GM18909 (cell line): ENCODE data around the gene CPLX4.
A peak's percentile ranks its signal among the peaks of the same experiment; 100 is the strongest.

Source experiments
- ATAC-seq: cut with Tn5 transposase; IDR thresholded peaks from one replicate; pipeline ENCODE4 v1.9.1; 2021; ENCODE audit warnings: mild to moderate bottlenecking; ENCODE audit not compliant: unreplicated experiment, poor library complexity

The CPLX4 gene, protein sequence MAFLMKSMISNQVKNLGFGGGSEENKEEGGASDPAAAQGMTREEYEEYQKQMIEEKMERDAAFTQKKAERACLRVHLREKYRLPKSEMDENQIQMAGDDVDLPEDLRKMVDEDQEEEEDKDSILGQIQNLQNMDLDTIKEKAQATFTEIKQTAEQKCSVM

DNA sequence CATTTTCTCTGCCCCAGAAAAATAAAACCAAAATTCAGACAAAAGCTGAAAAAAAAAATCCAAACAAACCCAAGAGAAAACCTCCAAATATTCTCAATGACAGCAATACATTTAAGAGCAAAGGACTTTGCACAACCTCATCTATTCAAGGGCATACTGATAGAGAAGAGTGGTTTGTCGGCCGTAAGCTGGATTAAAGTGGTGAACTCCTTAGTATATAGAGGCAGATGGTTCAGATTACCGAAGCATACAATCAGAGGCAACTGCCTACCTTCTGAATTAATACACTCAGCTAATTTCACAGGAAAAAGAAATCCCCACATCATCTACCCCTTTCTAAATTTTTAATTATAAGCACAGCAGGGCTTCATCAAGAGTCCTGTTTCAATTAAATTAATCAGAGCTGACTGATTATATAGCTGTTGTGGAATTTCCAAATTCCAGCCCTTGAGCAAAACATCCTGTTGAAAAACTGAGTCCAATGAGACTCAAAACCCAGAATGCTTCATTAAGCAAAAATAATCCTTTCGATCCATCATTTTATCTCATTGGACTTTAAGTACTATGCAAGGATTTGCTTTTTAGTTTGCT, at the start of gene CPLX4:
Gene CPLX4 (minus strand): TSS at position 190 of the 591 bp plus-strand sequence. CDS start 187 bp downstream, at position 3.
- ATAC-seq, result no peak

DNA sequence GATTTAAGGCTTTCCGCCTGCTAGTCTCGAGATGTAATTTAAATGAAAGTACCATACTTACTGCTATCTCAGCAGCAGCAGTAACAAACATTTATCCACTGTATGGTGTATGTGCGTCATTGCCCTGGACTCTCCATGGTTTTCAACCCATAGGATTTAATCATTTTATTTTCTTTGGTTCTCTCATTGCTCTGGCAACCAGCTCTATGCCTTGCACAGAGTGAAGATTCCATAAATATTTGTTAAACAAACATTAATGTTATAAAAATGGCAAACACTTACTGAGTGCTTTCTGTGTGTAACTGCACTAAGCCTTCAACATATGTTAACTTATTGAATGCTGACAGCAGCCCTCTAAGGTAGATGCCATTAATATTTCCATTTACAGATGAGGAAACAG, 41.9 kb upstream of the CPLX4 start:
- ATAC-seq, result no peak

DNA sequence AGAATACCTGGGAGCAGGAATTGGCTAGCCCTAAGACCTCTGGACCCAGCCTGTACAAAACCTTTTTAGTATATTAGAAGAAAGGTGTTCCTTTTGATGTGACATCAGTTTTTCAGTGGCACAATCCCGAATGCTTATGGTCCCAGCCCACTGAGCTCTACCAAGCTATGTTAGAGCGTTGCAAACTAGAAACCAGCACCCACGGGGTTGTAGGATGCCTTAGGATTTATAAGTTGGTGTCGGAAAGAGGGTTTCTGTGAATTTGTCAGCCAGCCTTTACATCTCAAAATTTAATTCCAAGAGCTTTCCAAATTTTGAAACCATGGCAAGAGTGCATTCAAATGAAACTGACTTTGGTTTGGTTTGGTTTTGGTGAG, 41.1 kb upstream of the CPLX4 start:
- peak; percentile 17 for ATAC-seq

DNA sequence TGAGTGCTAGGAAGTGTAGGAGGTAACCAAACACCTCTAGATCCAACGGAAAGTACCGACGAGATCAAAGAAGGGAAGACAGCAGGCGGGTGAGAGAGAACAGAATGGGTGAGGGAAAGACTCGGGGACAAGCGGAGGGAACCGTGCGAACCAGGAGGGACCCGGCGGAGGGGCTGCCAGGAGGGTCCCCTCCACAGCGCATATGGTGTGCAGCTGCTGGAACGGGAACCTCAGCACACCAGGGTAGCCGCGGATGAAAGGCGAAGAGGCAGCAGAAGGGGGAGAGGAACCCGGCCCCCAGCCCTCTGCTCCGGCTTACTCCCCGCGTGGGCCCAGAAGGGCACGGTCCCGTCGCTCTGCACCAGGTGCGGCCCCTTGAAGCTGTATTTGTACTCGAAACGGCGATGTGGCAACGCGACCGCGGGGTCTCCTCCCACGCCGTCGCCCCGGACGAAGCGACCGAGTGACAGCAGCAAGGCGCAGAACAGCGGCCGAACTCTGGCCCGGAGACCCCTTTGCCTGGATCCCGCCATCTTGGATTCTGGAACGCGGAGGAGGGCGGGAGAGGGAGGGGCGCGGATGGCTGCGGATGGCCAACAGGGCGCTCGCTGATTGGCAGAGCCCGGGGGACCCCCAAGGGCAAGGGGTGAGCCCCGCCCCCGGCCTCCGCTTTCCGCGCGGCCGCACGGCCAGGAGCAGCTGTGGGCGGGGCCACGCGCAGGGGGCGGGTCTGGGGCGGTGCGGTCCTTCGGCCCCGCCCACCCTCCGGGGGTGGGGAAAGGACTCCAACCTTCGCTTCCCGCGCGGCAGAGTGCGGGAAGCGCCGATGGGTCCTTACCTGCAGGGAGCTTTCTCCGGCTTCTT, 40.5 kb upstream of the CPLX4 start, which contains the start of gene LMAN1:
Gene LMAN1 (minus strand): TSS at position 554 of the 864 bp plus-strand sequence. CDS start 21 bp downstream, at position 533.
- ATAC-seq, result peak; percentile 97

DNA sequence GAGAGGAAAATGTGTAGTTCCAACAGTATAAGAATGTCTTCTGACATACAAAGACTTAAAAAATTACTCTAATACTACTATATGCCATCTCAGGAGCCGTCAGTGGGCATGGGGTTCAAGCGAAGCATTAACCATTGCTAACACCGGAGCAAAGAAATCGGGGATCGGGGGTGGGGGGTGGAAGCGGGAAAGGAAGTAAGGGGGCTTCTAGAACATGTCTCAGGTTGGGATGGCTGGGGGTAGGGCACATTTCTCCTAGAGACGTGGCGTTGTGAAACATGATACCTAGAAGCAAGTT, 39.9 kb upstream of the CPLX4 start:
- no peak for ATAC-seq

DNA sequence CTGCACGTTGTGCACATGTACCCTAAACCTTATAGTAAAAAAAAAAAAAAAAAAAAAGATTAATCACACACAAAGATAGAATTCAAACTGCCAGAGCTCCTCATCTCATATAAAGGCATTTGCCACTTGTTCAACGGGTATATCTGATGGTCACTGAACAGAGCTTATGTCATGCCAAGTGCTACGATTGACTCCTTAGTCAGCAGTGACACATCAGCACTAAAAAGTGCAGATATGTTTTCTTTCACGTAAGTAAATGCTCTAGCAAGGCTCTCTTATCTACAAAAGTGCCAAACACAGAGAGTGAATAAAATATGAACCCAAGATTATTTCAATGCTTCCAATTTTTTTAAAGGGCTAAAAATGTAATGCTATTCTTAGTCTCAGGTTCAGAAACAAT, 39.5 kb upstream of the CPLX4 start:
- ATAC-seq, result no peak

DNA sequence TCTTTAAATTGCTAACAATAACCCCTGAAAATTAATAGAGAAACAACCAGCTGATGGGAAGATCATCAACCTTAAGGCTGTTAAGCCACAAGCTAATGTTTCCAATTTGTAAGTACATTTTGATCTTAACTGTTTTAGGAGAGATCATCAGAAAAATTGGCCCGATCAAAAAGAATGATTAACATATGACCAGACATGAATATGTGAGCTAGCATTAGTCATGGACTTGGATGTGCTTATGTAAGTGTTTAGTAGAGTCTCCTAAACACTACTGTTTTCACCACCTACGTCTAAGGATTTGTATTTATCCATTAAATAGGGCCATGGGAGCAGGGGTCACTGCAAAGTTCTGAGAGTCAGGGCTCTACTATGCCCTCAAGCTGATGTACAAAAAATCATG, 36.3 kb upstream of the CPLX4 start:
- ATAC-seq, result no peak

DNA sequence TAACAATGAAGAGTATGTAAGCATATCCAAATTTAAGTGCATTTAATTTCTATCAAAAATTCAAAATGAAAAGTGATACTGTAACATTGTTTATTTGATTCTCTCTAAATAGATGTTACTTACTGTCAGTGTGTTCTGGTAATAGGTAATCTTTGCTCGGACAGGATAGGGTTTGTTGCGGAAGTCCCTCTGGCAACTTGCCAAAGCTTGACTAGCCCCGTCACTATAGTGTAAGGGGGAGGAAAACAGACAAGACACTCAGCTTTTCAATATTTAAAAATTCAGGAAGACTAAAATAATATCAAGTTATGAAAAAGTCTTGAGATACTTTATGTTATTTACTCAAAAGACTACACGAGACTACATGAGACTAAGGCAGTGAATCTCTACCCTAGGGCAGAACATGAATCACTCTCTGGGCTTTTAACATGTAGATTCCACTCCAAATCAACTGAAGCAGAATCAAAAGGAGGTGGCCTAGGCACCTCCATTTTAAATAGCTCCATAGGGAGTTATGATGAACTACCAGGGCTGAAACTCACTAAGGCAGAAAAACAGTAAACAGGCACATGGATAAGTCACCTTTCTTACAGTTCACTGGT, 34.7 kb upstream of the CPLX4 start:
- ATAC-seq, result no peak

DNA sequence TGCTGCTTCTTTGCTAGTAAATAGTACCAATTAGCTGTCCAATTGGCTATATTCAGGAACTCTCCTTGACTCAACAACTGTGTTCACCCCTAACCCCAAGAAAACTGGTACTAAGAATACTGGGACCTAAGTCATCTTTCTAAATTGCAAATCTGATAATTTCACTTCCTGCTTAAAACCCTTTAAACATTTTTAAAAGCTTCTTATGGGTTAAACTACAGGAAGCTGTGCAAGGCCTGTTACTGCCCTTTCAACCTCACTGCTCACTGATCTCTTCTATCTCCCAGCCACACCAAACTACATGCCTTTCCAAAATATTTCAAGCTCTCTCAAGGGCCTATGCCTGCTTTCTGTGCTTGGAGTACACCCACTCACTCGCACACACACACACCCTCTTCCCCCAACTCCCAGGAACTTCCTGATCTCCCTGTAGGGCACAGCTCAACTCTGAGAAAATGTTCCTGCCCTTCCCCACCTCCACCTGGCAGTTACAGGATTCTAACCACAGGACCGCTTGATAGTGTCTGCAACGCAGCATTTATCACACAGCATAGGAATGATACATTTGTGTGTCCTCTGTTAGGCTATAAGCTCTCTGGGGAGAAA, 33.9 kb upstream of the CPLX4 start:
- ATAC-seq, result no peak

DNA sequence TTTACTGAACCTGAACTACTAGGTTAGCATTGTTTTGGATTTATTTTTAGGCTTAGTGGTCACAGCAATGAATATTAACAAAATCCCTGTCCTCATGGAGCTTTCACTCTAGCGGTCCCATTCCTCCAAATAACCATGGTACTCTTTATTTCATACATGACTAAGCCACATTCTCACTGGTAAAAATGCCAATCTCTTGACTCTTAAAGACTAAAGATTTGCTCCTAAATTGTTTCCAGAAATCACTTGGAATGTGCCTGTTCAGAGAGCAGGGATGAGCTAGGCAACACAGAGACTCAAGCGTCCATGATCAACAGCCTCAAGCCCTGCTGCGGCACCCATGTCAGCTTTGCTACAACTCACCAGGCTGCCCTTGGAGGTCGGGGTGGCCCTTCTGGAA, 27.1 kb upstream of the CPLX4 start:
- no peak for ATAC-seq

DNA sequence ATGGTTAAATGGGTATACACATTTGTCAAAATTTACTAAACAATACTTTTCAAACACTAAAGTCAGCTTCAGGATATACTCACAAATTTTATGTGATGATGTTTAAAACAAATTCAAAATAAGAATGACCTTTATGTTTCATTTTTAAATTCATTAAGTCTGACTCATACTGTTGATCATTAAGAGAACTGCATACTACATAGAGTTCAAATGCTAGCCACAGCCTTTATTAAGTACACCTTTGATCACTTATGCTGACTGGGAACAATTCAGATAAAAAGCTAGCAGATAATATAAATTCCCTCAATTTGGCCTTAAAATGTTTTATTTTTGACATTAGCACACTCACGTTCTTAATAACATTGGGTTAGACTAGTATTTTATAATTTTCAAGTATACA, 26.5 kb upstream of the CPLX4 start:
- no peak for ATAC-seq

DNA sequence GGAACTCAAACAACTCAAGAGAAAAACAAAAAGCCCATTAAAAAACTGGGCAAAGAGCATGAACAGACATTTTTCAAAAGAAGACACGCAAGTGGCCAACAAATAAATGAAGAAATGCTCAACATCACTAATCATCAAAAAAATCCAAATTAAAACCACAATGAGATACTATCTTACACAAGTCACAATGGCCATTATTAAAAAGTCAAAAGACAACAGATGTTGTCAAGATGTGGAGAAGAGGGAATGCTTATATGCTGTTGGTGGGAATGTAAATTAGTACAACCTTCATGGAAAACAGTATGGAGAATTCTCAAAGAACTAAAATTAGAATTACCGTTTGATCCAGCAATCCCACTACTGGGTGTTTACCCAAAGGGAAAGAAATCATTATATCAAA, 25.5 kb upstream of the CPLX4 start:
- no peak for ATAC-seq

DNA sequence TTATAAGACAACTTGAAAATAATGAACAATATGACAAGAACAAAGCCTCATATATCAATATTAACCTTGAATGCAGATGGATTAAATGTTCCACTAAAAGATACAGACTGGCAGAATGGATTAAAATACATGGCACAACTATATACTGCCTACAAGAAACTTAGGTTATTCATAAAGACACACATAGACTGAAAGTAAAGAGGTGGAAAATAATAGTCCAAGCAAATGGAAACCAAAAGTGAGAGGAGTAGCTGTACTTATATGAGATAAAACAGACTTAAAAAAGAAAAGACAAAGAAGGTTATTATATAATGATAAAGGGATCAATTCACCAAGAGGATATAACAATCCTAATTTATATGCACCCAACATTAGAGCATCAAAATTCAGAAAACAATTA, 22.4 kb upstream of the CPLX4 start:
- ATAC-seq, result no peak

DNA sequence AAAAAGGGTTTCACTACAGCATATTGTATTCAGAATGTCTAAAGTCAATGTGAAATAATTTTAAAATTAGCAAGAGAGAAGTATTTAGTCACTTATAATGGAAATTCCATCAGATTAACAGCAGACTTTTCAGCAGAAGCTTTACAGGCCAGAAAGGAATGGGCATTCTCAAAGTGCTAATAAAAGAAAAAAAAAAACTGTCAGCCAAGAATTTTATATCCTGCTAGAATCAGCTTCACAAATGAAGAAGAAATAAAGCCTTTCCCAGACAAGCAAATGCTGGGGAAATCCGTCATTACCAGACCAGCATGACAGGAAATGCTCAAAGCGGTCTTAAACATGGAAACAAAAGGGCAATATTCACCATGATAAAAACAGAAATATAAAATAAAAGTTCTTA, 21.9 kb upstream of the CPLX4 start:
- ATAC-seq, result no peak

DNA sequence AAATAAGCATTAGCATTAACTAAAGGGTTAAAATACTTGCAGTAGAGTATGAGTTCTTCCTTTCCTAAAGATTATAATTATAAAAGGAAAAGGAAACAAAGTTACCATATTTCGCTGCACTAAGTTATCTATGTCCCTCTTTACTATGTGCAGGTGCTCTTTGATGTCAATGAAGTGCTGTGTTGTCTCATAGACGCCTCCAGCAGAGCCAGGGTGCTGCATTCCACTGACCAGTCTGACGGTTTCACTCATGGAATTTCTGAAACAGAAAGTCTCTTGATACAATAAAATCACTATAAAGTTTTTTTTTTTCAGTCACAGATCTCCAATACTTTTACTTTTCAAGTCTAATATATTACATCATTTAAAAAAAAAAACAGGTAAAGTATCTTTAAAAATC, 14.5 kb upstream of the CPLX4 start:
- ATAC-seq, result no peak

DNA sequence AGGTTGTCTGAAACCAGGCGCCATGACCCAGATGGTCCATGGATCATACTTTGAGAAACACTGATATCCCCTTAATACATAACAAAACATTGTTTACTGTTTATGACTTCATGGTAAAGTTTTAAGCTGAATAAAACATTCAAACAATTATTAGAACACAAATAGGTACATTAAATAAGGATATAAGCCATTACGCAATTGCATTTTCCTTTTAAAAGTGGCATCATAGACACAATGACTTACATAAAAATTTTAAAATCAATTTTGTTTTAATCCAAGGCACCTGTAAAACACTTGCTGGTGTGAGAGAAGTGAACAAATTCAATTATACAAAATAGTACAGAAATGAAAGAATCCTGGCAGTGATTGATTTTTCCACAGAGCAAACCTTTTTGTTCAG, 10.2 kb upstream of the CPLX4 start:
- no peak for ATAC-seq

DNA sequence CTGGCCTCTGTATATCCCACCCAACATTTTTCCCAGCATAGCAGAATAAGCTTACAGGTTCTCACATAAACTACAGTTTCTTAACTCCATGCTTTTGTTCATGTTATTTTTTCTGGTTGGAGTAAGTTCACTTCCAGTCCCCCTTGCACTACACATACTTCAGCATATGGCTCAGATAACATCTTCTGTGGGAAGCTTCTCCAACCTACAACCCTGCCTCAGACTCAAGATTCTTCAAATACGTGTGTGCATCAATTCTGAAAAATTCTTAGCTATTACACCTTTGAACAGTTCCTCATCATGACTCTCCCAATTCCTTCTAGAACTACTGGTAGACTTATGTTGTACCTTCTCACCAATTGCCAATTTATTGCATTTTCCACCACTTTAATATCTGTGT, 7.5 kb upstream of the CPLX4 start:
- ATAC-seq, result no peak

DNA sequence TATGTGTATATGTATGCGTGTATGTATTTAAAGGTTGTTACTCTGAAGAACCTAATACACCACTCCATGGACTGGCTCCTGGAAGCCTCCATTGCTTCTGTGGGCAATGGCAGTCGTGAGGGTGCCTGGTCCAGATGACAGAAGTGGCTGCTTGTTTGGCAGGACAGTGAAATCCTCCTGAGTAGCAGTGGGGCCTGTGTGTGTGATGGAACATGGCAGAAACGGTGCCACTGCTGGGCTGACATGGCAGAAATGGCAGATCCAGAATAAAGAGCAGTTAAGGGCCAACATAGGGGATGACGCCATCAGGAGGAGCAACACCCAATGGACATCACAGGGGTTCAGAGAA, 6.1 kb upstream of the CPLX4 start:
- ATAC-seq, result no peak

DNA sequence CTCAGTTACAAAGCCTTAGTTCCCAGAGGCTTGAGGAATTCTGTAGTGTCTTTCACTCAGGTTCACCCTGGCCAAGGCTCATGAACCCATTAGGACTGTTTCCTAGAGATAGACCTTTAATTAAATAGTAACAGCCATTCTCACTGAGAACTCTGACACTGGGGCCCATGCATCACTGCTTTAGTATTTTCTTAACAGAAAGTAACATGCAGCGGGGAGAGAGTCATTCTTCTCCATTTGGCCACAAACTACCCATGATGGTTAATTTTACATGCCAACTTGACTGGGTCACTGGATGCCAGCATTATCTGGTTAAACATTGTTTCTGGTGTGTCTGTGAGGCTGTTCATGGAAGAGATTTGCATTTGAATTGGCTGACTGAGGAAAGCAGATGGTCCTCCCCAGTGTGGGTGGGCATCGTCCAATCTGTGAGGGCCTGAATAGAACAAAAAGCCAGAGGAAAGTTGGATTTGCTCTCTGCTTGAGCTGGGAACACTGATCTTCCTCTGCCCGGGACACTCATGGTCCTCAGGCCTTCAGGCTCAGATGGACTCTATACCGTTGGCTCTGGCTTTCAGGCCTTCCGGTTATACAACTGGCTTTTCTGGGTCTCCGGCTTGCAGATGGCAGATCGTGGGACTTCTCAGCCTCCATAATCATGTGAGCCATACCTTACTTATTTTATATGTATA, 5.6 kb upstream of the CPLX4 start:
- no peak for ATAC-seq

DNA sequence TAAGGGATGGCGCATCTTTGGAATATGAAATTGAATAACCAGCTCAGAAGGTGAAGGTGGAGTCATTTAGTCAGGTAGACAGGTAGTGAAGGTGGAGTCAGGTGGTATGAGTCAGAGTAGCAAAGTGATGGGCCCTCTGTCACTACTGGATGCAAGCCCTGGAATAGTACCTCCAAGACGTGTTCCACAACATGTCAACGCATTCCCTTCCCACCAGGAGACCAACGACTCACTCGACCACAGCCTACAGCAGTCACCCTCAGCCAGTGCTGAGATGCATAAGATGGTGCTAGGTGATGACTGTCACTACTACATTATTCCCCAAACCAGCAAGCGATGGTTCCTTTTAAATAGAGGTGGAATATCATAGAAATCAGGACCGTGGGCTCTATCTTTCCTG, 6.8 kb downstream of the CPLX4 start:
- no peak for ATAC-seq

DNA sequence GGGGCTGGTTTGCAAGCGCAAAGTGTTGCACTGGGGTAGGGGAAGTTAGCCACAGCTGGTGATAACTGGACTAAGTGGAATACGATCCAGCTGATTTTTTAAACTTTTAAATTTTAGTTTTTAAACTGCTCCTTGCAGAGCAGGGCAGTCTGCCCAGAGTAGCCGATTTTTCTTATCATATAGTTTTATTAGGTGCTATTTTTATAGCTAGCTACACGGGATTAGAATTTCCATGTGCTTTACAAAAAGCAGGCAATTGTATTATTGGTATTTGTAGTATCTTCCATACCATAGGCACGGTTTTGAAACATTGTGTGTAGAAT, 9.6 kb downstream of the CPLX4 start:
- ATAC-seq, result no peak
